IMR-90 (cell line): ENCODE results near the gene SPZ1. TPM values are rescaled to one million over a fixed set of nuclear protein-coding genes. Genes with fewer than 3 reads are reported as not detected.

Experiments used
- ATAC-seq: fragments of 200-7000 bp; cut with Tn5 transposase; 2 replicates; pipeline ENCODE4 v1.9.1; 2020; ENCODE audit warnings: low read depth, mild to moderate bottlenecking, moderate library complexity
- BruUV-seq: library from RNA; stranded (reverse); fragments of 400-500 nt; replicated peaks from 2 replicates; lab custom pipeline; 2021; lab: Mats Ljungman, UMichigan
- CTCF ChIA-PET: fragments of 300-600 bp; formaldehyde crosslinking; extraction: SDS; loops from one replicate; lab custom pipeline; 2021; ENCODE audit warnings: antibody characterized with exemption; lab: Yijun Ruan, JAX
- POLR2A ChIA-PET: fragments of 300-600 bp; sonication (Branson Sonifier 250); formaldehyde crosslinking; loops from one replicate; lab custom pipeline; 2022; ENCODE audit warnings: antibody characterized with exemption; ENCODE audit not compliant: unreplicated experiment; lab: Charles Lee
- DNase-seq: peaks from one replicate; pipeline ENCODE4 v3.0.0; 2013
- H2AFZ ChIP-seq: replicated peaks from 2 replicates; pipeline ENCODE3; 2013; ENCODE audit warnings: low read length, mild to moderate bottlenecking; ENCODE audit not compliant: poor library complexity
- H2AK5ac ChIP-seq: 2 replicates; pipeline ENCODE4 v1.6.1; 2013; ENCODE audit warnings: low read depth, low read length, inconsistent platforms
- H2AK9ac ChIP-seq: replicated peaks from 2 replicates; pipeline ENCODE3; 2013; ENCODE audit warnings: mild to moderate bottlenecking, low read depth, low read length, moderate library complexity; ENCODE audit not compliant: poor library complexity
- H2BK120ac ChIP-seq: 2 replicates; pipeline ENCODE4 v1.6.1; 2013; ENCODE audit warnings: low read depth, low read length, inconsistent platforms
- H2BK15ac ChIP-seq: 3 replicates; pipeline ENCODE4 v1.6.1; 2013; ENCODE audit warnings: low read depth, low read length, inconsistent platforms
- H2BK20ac ChIP-seq: 2 replicates; pipeline ENCODE4 v1.6.1; 2013; ENCODE audit warnings: low read depth, mild to moderate bottlenecking, inconsistent platforms, low read length, moderate library complexity
- H2BK5ac ChIP-seq: 2 replicates; pipeline ENCODE4 v1.6.1; 2013; ENCODE audit warnings: mild to moderate bottlenecking, low read depth, low read length, inconsistent platforms; ENCODE audit not compliant: poor library complexity, severe bottlenecking
- H3K14ac ChIP-seq: replicated peaks from 2 replicates; pipeline ENCODE4 v1.6.1; 2013; ENCODE audit warnings: low read depth, low read length, inconsistent platforms
- H3K18ac ChIP-seq: 2 replicates; pipeline ENCODE4 v1.6.1; 2013; ENCODE audit warnings: low read depth, low read length, control low read depth
- H3K23ac ChIP-seq: 2 replicates; pipeline ENCODE4 v1.6.1; 2013; ENCODE audit warnings: low read depth, low read length, inconsistent platforms
- H3K27ac ChIP-seq: 2 replicates; pipeline ENCODE4 v1.5.1; 2013; ENCODE audit warnings: mild to moderate bottlenecking, control low read depth, low read length; ENCODE audit not compliant: insufficient read depth
- H3K27me3 ChIP-seq: 2 replicates; pipeline ENCODE4 v1.6.1; 2013; ENCODE audit warnings: low read length; ENCODE audit not compliant: control insufficient read depth, insufficient read depth
- H3K36me3 ChIP-seq: 2 replicates; pipeline ENCODE4 v1.6.1; 2013; ENCODE audit warnings: low read length, mixed read lengths; ENCODE audit not compliant: control insufficient read depth, insufficient read depth
- H3K4ac ChIP-seq: 2 replicates; pipeline ENCODE4 v1.6.1; 2013; ENCODE audit warnings: low read depth, low read length, inconsistent platforms
- H3K4me1 ChIP-seq: 2 replicates; pipeline ENCODE4 v1.6.1; 2013; ENCODE audit warnings: low read length, mixed read lengths; ENCODE audit not compliant: control insufficient read depth, insufficient read depth
- H3K4me2 ChIP-seq: 2 replicates; pipeline ENCODE4 v1.6.1; 2013; ENCODE audit warnings: low read depth, mild to moderate bottlenecking, control low read depth, low read length, moderate library complexity
- H3K4me3 ChIP-seq: 2 replicates; pipeline ENCODE4 v1.5.1; 2013; ENCODE audit warnings: low read depth, mild to moderate bottlenecking, control low read depth, low read length, moderate library complexity; ENCODE audit not compliant: insufficient read depth
- H3K56ac ChIP-seq: 2 replicates; pipeline ENCODE4 v1.6.1; 2013; ENCODE audit warnings: low read length, inconsistent platforms; ENCODE audit not compliant: insufficient read depth; ENCODE audit errors: extremely low read depth
- H3K79me1 ChIP-seq, 2 experiments: 2 replicates each; pipeline ENCODE4 v1.6.1; 2013; ENCODE audit warnings: low read length in 2 of 2, inconsistent platforms in 1 of 2, low read depth in 1 of 2
- H3K9ac ChIP-seq: 2 replicates; pipeline ENCODE4 v1.6.1; 2013; ENCODE audit warnings: low read depth, low read length, control low read depth
- H3K9me1 ChIP-seq: 2 replicates; pipeline ENCODE4 v1.6.1; 2013; ENCODE audit warnings: low read length, inconsistent platforms; ENCODE audit not compliant: insufficient read depth
- H3K9me3 ChIP-seq: 2 replicates; pipeline ENCODE4 v1.6.1; 2013; ENCODE audit warnings: low read length; ENCODE audit not compliant: control insufficient read depth, insufficient read depth
- H4K20me1 ChIP-seq: 2 replicates; pipeline ENCODE4 v1.6.1; 2013; ENCODE audit warnings: low read length, inconsistent platforms; ENCODE audit not compliant: insufficient read depth
- H4K5ac ChIP-seq: 2 replicates; pipeline ENCODE4 v1.6.1; 2013; ENCODE audit warnings: mild to moderate bottlenecking, low read depth, low read length, control low read depth
- H4K8ac ChIP-seq, 2 experiments: 2 replicates each; pipeline ENCODE4 v1.6.1; 2013; ENCODE audit warnings: low read depth in 2 of 2, low read length in 2 of 2, control low read depth in 1 of 2, inconsistent platforms in 1 of 2
- H4K91ac ChIP-seq: 2 replicates; pipeline ENCODE4 v1.6.1; 2013; ENCODE audit warnings: low read depth, low read length, inconsistent platforms; ENCODE audit not compliant: insufficient read depth
- BHLHE40 ChIP-seq: fragments of 150-350 bp; IDR thresholded peaks from 2 replicates; pipeline ENCODE4 v1.6.1; 2016; ENCODE audit warnings: mild to moderate bottlenecking, low read depth, low read length
- CEBPB ChIP-seq: IDR thresholded peaks from 2 replicates; pipeline ENCODE4 v1.6.1; 2012; ENCODE audit warnings: low read depth, low read length, improper control_type of control experiment
- CHD1 ChIP-seq: IDR thresholded peaks from 2 replicates; pipeline ENCODE4 v1.6.1; 2012; ENCODE audit warnings: low read depth, low read length, improper control_type of control experiment
- CTCF ChIP-seq: conservative IDR thresholded peaks from 2 replicates; pipeline ENCODE4 v1.5.1; 2012; ENCODE audit warnings: mild to moderate bottlenecking, low read depth, low read length, improper control_type of control experiment
- ELK1 ChIP-seq: fragments of 150-350 bp; IDR thresholded peaks from 2 replicates; pipeline ENCODE4 v1.6.1; 2016; ENCODE audit warnings: low read depth, mild to moderate bottlenecking, low read length, moderate library complexity, borderline replicate concordance
- FOS ChIP-seq: fragments of 150-350 bp; IDR thresholded peaks from 2 replicates; pipeline ENCODE4 v1.6.1; 2016; ENCODE audit warnings: low read depth, low read length
- MAFK ChIP-seq: IDR thresholded peaks from 2 replicates; pipeline ENCODE4 v1.6.1; 2012; ENCODE audit warnings: low read depth, low read length, improper control_type of control experiment
- MAZ ChIP-seq: IDR thresholded peaks from 2 replicates; pipeline ENCODE4 v1.6.1; 2012; ENCODE audit warnings: low read depth, mild to moderate bottlenecking, low read length, improper control_type of control experiment, moderate library complexity, borderline replicate concordance
- MXI1 ChIP-seq: IDR thresholded peaks from 2 replicates; pipeline ENCODE4 v1.6.1; 2012; ENCODE audit warnings: low read depth, mild to moderate bottlenecking, low read length, moderate library complexity, borderline replicate concordance
- NFE2L2 ChIP-seq: fragments of 150-350 bp; IDR thresholded peaks from 2 replicates; pipeline ENCODE4 v1.6.1; 2016; ENCODE audit warnings: low read depth, mild to moderate bottlenecking, low read length
- POLR2A ChIP-seq: IDR thresholded peaks from 2 replicates; pipeline ENCODE4 v1.6.1; 2012; ENCODE audit warnings: mild to moderate bottlenecking, low read depth, low read length
- RAD21 ChIP-seq: IDR thresholded peaks from 2 replicates; pipeline ENCODE4 v1.6.1; 2012; ENCODE audit warnings: low read length, improper control_type of control experiment
- RCOR1 ChIP-seq: IDR thresholded peaks from 2 replicates; pipeline ENCODE4 v1.6.1; 2012; ENCODE audit warnings: mild to moderate bottlenecking, low read length, improper control_type of control experiment; ENCODE audit not compliant: insufficient replicate concordance
- RFX5 ChIP-seq: IDR thresholded peaks from 2 replicates; pipeline ENCODE4 v1.8.0; 2012; ENCODE audit warnings: low read depth, mild to moderate bottlenecking, low read length, moderate library complexity
- SMC3 ChIP-seq: fragments of 150-350 bp; IDR thresholded peaks from 2 replicates; pipeline ENCODE4 v1.6.1; 2016; ENCODE audit warnings: low read depth, mild to moderate bottlenecking, antibody characterized with exemption, low read length, moderate library complexity
- USF2 ChIP-seq: fragments of 150-350 bp; IDR thresholded peaks from 2 replicates; pipeline ENCODE4 v1.6.1; 2017; ENCODE audit warnings: mild to moderate bottlenecking, antibody characterized with exemption, low read length, low read depth
- WGBS, 2 experiments: methylation state at CpG; one replicate each; pipeline versions ENCODE4 v1.1.5 to v1.1.7; 2013; ENCODE audit warnings: missing lambda C conversion rate in 2 of 2; ENCODE audit not compliant: insufficient read length in 1 of 2; ENCODE audit errors: extremely low coverage in 2 of 2; 5-methylcytosine and 5-hydroxymethylcytosine counted together
- dilution Hi-C: fragments of 300-500 bp; cut with HindIII; formaldehyde crosslinking; loops from one replicate; pipeline ENCODE4 v1.14.3; 2018; ENCODE audit warnings: low sequenced_read_pairs; ENCODE audit not compliant: unreplicated experiment
- in situ Hi-C: fragments of 300-500 bp; cut with MboI; formaldehyde crosslinking; loops from 3 replicates; pipeline ENCODE4 v1.14.3; 2019; ENCODE audit warnings: low sequenced_read_pairs, inconsistent platforms, mixed read lengths
- intact Hi-C: fragments of 100-400 bp; cut with micrococcal nuclease; formaldehyde crosslinking; loops from 2 replicates; pipeline ENCODE4 v1.10.0; 2022
- polyA plus RNA-seq, 3 experiments: library from polyadenylated mRNA; depleted of rRNA; stranded (reverse); fragments of >200 nt; gene quantifications; 2 replicates each; pipeline ENCODE4 v1.2.3, GENCODE V29; 2012; ENCODE audit warnings: low replicate concordance in 1 of 3
- total RNA-seq: library from RNA; depleted of rRNA; stranded (reverse); fragments of >200 nt; gene quantifications from 2 replicates; pipeline ENCODE4 v1.2.3, GENCODE V29; 2012

SPZ1 gene
- total and polyA plus RNA-seq, 2 of the 4 experiments (the other 2 are of a cell fraction): not detected

- CTCF ChIA-PET: no interaction called here
- Histone ChIP-seq H3K4ac (no peak overlapping the region), H4K5ac (no peak overlapping the region), H2AFZ (no peak overlapping the region), H3K9me3 (no peaks in the 10 kb centered on the region), H2BK5ac (no peak overlapping the region), H3K27ac (no peak overlapping the region), H3K79me1 (no peaks in the 10 kb centered on the region), H2BK120ac (no peak overlapping the region), H3K56ac (no peak overlapping the region), H4K20me1 (no peaks in the 10 kb centered on the region), H3K4me2 (no peak overlapping the region), H3K4me3 (no peak overlapping the region), H3K18ac (no peak overlapping the region), H3K36me3 (no peaks in the 10 kb centered on the region), H3K9me1 (no peaks in the 10 kb centered on the region), H3K27me3 (peaks cover 2% of the 10 kb centered on the region; the same call in 1 of the 2 replicates), H3K9ac (no peak overlapping the region), H3K23ac (no peak overlapping the region), H2BK20ac (no peak overlapping the region), H4K91ac (no peak overlapping the region), H3K14ac (no peak overlapping the region), H3K4me1 (no peaks in the 10 kb centered on the region), H2AK5ac (no peak overlapping the region), H2AK9ac (no peak overlapping the region), H4K8ac (no peak overlapping the region), H2BK15ac (no peak overlapping the region)
- ATAC-seq: no peak
- dilution Hi-C loops (no loop called here), in situ Hi-C loops (no loop called here), intact Hi-C loops (no loop called here)
- TF ChIP-seq CTCF (no peak), SMC3 (no peak), BHLHE40 (no peak), POLR2A (no peak), RFX5 (no peak), FOS (no peak), ELK1 (no peak), USF2 (no peak), MXI1 (no peak), MAFK (no peak), MAZ (no peak), RCOR1 (no peak), CEBPB (no peak), RAD21 (no peak), CHD1 (no peak), NFE2L2 (no peak)
- no TSS peak for BruUV-seq
- POLR2A ChIA-PET: no interaction called here
- WGBS, 2 experiments: 59% methylated on average over 5 of the region's 8 CpGs; no CpG with 5 or more reads in 1 of the 2 experiments
- no peak for DNase-seq
Observed at GRCh38 chr5:80299601-80300000, 20.2 kb upstream of the SPZ1 start.
